ENCODE results near the gene SLC7A10. TPM values are rescaled to one million over a fixed set of nuclear protein-coding genes. Genes with fewer than 3 reads are reported as not detected.

SLC7A10 gene
- polyA plus RNA-seq, 1 donor (not counting 4 experiments of a cell fraction or from before 2014, with no cell fraction given), result not detected

- FAIRE-seq, result no peak
- H3K36me3 ChIP-seq (ENCODE audit: control insufficient read depth in 2 of 2, extremely low read depth in 1 of 2, insufficient read depth in 2 of 2, low read length in 2 of 2), result no peaks in the 10 kb centered on the region
- DNase-seq (ENCODE audit: low read depth, low spot score), result no peak
- dilution Hi-C loops (cut with MboI; ENCODE audit: extremely low pct_ligation_motif_present, low sequenced_read_pairs), result no loop called here
- no peak overlapping the region for H2AFZ ChIP-seq (ENCODE audit: control insufficient read depth, low read length)
- no peaks in the 10 kb centered on the region for H3K4me1 ChIP-seq (ENCODE audit: control insufficient read depth, extremely low read depth, insufficient read depth, low read length)
- no peak overlapping the region for H3K4me3 ChIP-seq (ENCODE audit: control insufficient read depth in 2 of 3, extremely low read depth in 1 of 3, insufficient read depth in 2 of 3, low read depth in 1 of 3, low read length in 3 of 3)
- no peaks in the 10 kb centered on the region for H3K9me1 ChIP-seq (ENCODE audit: control insufficient read depth, extremely low read depth, insufficient read depth, low read length)
- H3K9ac ChIP-seq (ENCODE audit: control insufficient read depth, extremely low read depth, insufficient read depth, low read length), result no peak overlapping the region
- no peaks in the 10 kb centered on the region for H3K9me3 ChIP-seq (ENCODE audit: control insufficient read depth, low read depth, low read length)
- no peak overlapping the region for H3K27ac ChIP-seq (ENCODE audit: control insufficient read depth, insufficient read depth, low read length)
- H4K20me1 ChIP-seq (ENCODE audit: control insufficient read depth, extremely low read depth, insufficient read depth, low read length), result no peaks in the 10 kb centered on the region
- no peaks in the 10 kb centered on the region for H3K79me2 ChIP-seq (ENCODE audit: control insufficient read depth, insufficient read depth, low read length)
- H3K27me3 ChIP-seq (ENCODE audit: control insufficient read depth, extremely low read depth, insufficient read depth, low read length), result no peaks in the 10 kb centered on the region
- H3K4me2 ChIP-seq (ENCODE audit: control insufficient read depth, extremely low read depth, insufficient read depth, low read depth, low read length), result no peak overlapping the region
- no peak for TF ChIP-seq CTCF (optimal IDR thresholded peaks at IDR 0.05 in 1 of 3, IDR thresholded peaks at IDR 0.05 in 1 of 3, conservative IDR thresholded peaks at IDR 0.05 in 1 of 3; ENCODE audit: extremely low read depth in 1 of 3, insufficient read depth in 2 of 3, low read length in 3 of 3)
- no peak for TF ChIP-seq EZH2 (IDR thresholded peaks at IDR 0.05; ENCODE audit: low read length)
Observed at GRCh38 chr19:33267706-33268105, 42.1 kb upstream of the SLC7A10 start.

- TF ChIP-seq EZH2 (IDR thresholded peaks at IDR 0.05; ENCODE audit: low read length) (no peak), CTCF (optimal IDR thresholded peaks at IDR 0.05 in 1 of 3, IDR thresholded peaks at IDR 0.05 in 1 of 3, conservative IDR thresholded peaks at IDR 0.05 in 1 of 3; ENCODE audit: extremely low read depth in 1 of 3, insufficient read depth in 2 of 3, low read length in 3 of 3) (no peak)
- no peak overlapping the region for H2AFZ ChIP-seq (ENCODE audit: control insufficient read depth, low read length)
- no peaks in the 10 kb centered on the region for H3K36me3 ChIP-seq (ENCODE audit: control insufficient read depth in 2 of 2, extremely low read depth in 1 of 2, insufficient read depth in 2 of 2, low read length in 2 of 2)
- no peak for DNase-seq (ENCODE audit: low read depth, low spot score)
- H3K27ac ChIP-seq (ENCODE audit: control insufficient read depth, insufficient read depth, low read length), result no peak overlapping the region
- no peaks in the 10 kb centered on the region for H3K4me1 ChIP-seq (ENCODE audit: control insufficient read depth, extremely low read depth, insufficient read depth, low read length)
- FAIRE-seq, result no peak
- no peak overlapping the region for H3K9ac ChIP-seq (ENCODE audit: control insufficient read depth, extremely low read depth, insufficient read depth, low read length)
- no peaks in the 10 kb centered on the region for H4K20me1 ChIP-seq (ENCODE audit: control insufficient read depth, extremely low read depth, insufficient read depth, low read length)
- no peaks in the 10 kb centered on the region for H3K9me3 ChIP-seq (ENCODE audit: control insufficient read depth, low read depth, low read length)
- dilution Hi-C loops (cut with MboI; ENCODE audit: extremely low pct_ligation_motif_present, low sequenced_read_pairs), result no loop called here
- H3K4me2 ChIP-seq (ENCODE audit: control insufficient read depth, extremely low read depth, insufficient read depth, low read depth, low read length), result no peak overlapping the region
- no peaks in the 10 kb centered on the region for H3K27me3 ChIP-seq (ENCODE audit: control insufficient read depth, extremely low read depth, insufficient read depth, low read length)
- H3K79me2 ChIP-seq (ENCODE audit: control insufficient read depth, insufficient read depth, low read length), result no peaks in the 10 kb centered on the region
- H3K4me3 ChIP-seq (ENCODE audit: control insufficient read depth in 2 of 3, extremely low read depth in 1 of 3, insufficient read depth in 2 of 3, low read depth in 1 of 3, low read length in 3 of 3), result no peak overlapping the region
- no peaks in the 10 kb centered on the region for H3K9me1 ChIP-seq (ENCODE audit: control insufficient read depth, extremely low read depth, insufficient read depth, low read length)
Observed at GRCh38 chr19:33266974-33267484, 41.4 kb upstream of the SLC7A10 start.

Measured in keratinocyte (primary cell).